GM12878 (cell line): ENCODE measurements around the gene AGBL3. TPM values are rescaled to one million over a fixed set of nuclear protein-coding genes. Genes with fewer than 3 reads are reported as not detected.

Source experiments
- ATAC-seq: fragments of 200-7000 bp; cut with Tn5 transposase; 3 replicates; pipeline ENCODE4 v1.9.1; 2020; ENCODE audit warnings: mild to moderate bottlenecking, moderate library complexity
- Bru-seq: library from RNA; stranded (reverse); fragments of 400-500 nt; gene quantifications from one replicate; lab custom pipeline; 2021; lab: Mats Ljungman, UMichigan
- BruChase-seq, 2 experiments: library from RNA; stranded (reverse); fragments of 400-500 nt; gene quantifications; one replicate each; lab custom pipeline; 2021; lab: Mats Ljungman, UMichigan
- BruUV-seq: library from RNA; stranded (reverse); fragments of 400-500 nt; replicated peaks from 2 replicates; lab custom pipeline; 2021; lab: Mats Ljungman, UMichigan
- CTCF ChIA-PET: fragments of 300-600 bp; sonication (Branson Sonifier 250); formaldehyde crosslinking; extraction: SDS; loops from one replicate; lab custom pipeline; 2021; ENCODE audit warnings: inconsistent platforms; lab: Yijun Ruan, JAX
- POLR2A ChIA-PET: fragments of 350-600 bp; formaldehyde crosslinking; extraction: SDS; loops from one replicate; lab custom pipeline; 2021; ENCODE audit warnings: inconsistent platforms; lab: Charles Lee
- RAD21 ChIA-PET: fragments of 300-600 bp; sonication (Branson Sonifier 250); formaldehyde crosslinking; loops from one replicate; lab custom pipeline; 2023; ENCODE audit warnings: antibody characterized with exemption; ENCODE audit not compliant: unreplicated experiment; lab: Charles Lee
- SMC1A ChIA-PET: fragments of 300-600 bp; sonication (Branson Sonifier 250); formaldehyde crosslinking; loops from one replicate; lab custom pipeline; 2023; ENCODE audit not compliant: unreplicated experiment, uncharacterized antibody; lab: Charles Lee
- DNase-seq: peaks from one replicate; pipeline ENCODE4 v3.0.0-alpha.2; 2011; ENCODE audit warnings: low read depth, low spot score
- FAIRE-seq: peaks from 3 replicates; lab custom pipeline; 2011; peaks lifted over from hg19 to GRCh38; lab: Jason Lieb, UNC
- H2AFZ ChIP-seq: 2 replicates; pipeline ENCODE4 v1.6.0; 2011; ENCODE audit warnings: low read depth, low read length, control low read depth; ENCODE audit not compliant: control insufficient read depth
- H3K27ac ChIP-seq: 2 replicates; pipeline ENCODE4 v1.5.1; 2011; ENCODE audit warnings: control low read depth; ENCODE audit not compliant: control insufficient read depth, insufficient read depth
- H3K27me3 ChIP-seq, 2 experiments: replicated peaks in 1 of 2; 2 replicates each; pipeline versions ENCODE4 v1.6.0 to v1.6.1; 2011; ENCODE audit warnings: low read length in 1 of 2; ENCODE audit not compliant: control insufficient read depth in 2 of 2, insufficient read depth in 2 of 2
- H3K36me3 ChIP-seq, 2 experiments: 2 replicates each; pipeline ENCODE4 v1.5.1; 2011; ENCODE audit warnings: low read length in 1 of 2; ENCODE audit not compliant: control insufficient read depth in 2 of 2, insufficient read depth in 2 of 2
- H3K4me1 ChIP-seq: 2 replicates; pipeline ENCODE4 v1.6.1; 2011; ENCODE audit warnings: mild to moderate bottlenecking, low read length, moderate library complexity, mixed read lengths; ENCODE audit not compliant: control insufficient read depth, insufficient read depth
- H3K4me2 ChIP-seq: 2 replicates; pipeline ENCODE4 v1.6.0; 2011; ENCODE audit warnings: control low read depth; ENCODE audit not compliant: control insufficient read depth, insufficient read depth
- H3K4me3 ChIP-seq: fragments of 200-600 bp; sonication (generic); 2 replicates; pipeline ENCODE4 v1.5.1; 2016
- H3K79me2 ChIP-seq: 2 replicates; pipeline ENCODE4 v1.6.0; 2011; ENCODE audit warnings: low read length; ENCODE audit not compliant: control insufficient read depth, insufficient read depth
- H3K9ac ChIP-seq: 2 replicates; pipeline ENCODE4 v1.8.0; 2011; ENCODE audit warnings: low read length, control low read depth, mixed read lengths; ENCODE audit not compliant: control insufficient read depth, insufficient read depth
- H3K9me3 ChIP-seq: replicated peaks from 3 replicates; pipeline ENCODE4 v1.5.1; 2011; ENCODE audit warnings: mild to moderate bottlenecking, low read length; ENCODE audit not compliant: control insufficient read depth, insufficient read depth
- H4K20me1 ChIP-seq: 2 replicates; pipeline ENCODE4 v1.6.0; 2011; ENCODE audit not compliant: control insufficient read depth, insufficient read depth
- CREB1 ChIP-seq: IDR thresholded peaks from 2 replicates; pipeline ENCODE4 v1.6.1; 2012; ENCODE audit warnings: low read depth, mild to moderate bottlenecking, inconsistent platforms
- DPF2 ChIP-seq: fragments of 450-650 bp; IDR thresholded peaks from 2 replicates; pipeline ENCODE4 v1.6.1; 2017; ENCODE audit warnings: mild to moderate bottlenecking
- E2F8 ChIP-seq: fragments of 450-650 bp; IDR thresholded peaks from 2 replicates; pipeline ENCODE4 v1.6.1; 2018; ENCODE audit warnings: mild to moderate bottlenecking, low read depth, moderate library complexity; ENCODE audit not compliant: partially characterized antibody
- GABPA ChIP-seq: IDR thresholded peaks from 2 replicates; pipeline ENCODE4 v1.6.1; 2014; ENCODE audit warnings: antibody characterized with exemption, low read depth, mild to moderate bottlenecking, inconsistent platforms
- IKZF1 ChIP-seq: fragments of 450-650 bp; conservative IDR thresholded peaks from 2 replicates; pipeline ENCODE4 v1.6.1; 2017; ENCODE audit warnings: antibody characterized with exemption, mild to moderate bottlenecking
- IKZF2 ChIP-seq, 2 experiments: fragments of 450-650 bp; IDR thresholded peaks; 2 replicates each; pipeline ENCODE4 v1.6.1; 2017; ENCODE audit warnings: mild to moderate bottlenecking in 2 of 2, moderate library complexity in 2 of 2
- IRF5 ChIP-seq: fragments of 450-650 bp; IDR thresholded peaks from 2 replicates; pipeline ENCODE4 v1.6.1; 2017; ENCODE audit warnings: borderline replicate concordance
- KDM1A ChIP-seq: fragments of 200-600 bp; sonication (generic); IDR thresholded peaks from 2 replicates; pipeline ENCODE4 v1.6.1; 2016; ENCODE audit warnings: borderline replicate concordance
- NRF1 ChIP-seq: conservative IDR thresholded peaks from 2 replicates; pipeline ENCODE4 v1.6.1; 2011; ENCODE audit warnings: mild to moderate bottlenecking, low read depth, low read length, improper control_type of control experiment
- RAD51 ChIP-seq: fragments of 450-650 bp; IDR thresholded peaks from 2 replicates; pipeline ENCODE4 v1.6.1; 2016; ENCODE audit warnings: moderate library complexity, mild to moderate bottlenecking, inconsistent platforms
- RFX5 ChIP-seq: IDR thresholded peaks from 2 replicates; pipeline ENCODE4 v1.6.1; 2011; ENCODE audit warnings: low read depth, low read length, improper control_type of control experiment
- SMARCA5 ChIP-seq: fragments of 450-650 bp; IDR thresholded peaks from 2 replicates; pipeline ENCODE4 v1.6.1; 2017; ENCODE audit warnings: mild to moderate bottlenecking
- SRF ChIP-seq, 2 experiments: IDR thresholded peaks; 2 replicates each; pipeline ENCODE4 v1.6.1; 2011; ENCODE audit warnings: low read depth in 2 of 2, low read length in 2 of 2, mild to moderate bottlenecking in 1 of 2, moderate library complexity in 1 of 2
- ZBED1 ChIP-seq: IDR thresholded peaks from 2 replicates; pipeline ENCODE4 v1.6.1; 2016; ENCODE audit warnings: borderline replicate concordance
- WGBS: methylation state at CpG from one replicate; pipeline ENCODE4 v1.1.6; 2016; ENCODE audit warnings: low lambda C conversion rate; ENCODE audit not compliant: insufficient replicate concordance, insufficient coverage; ENCODE audit errors: missing lambda C conversion rate; 5-methylcytosine and 5-hydroxymethylcytosine counted together
- in situ Hi-C: fragments of 300-500 bp; cut with MboI; formaldehyde crosslinking; loops from 9 replicates; pipeline ENCODE4 v1.14.3; 2018; ENCODE audit warnings: mixed read lengths
- intact Hi-C: fragments of 100-400 bp; cut with micrococcal nuclease; formaldehyde crosslinking; loops from one replicate; pipeline ENCODE4 v1.14.2; 2022; ENCODE audit not compliant: unreplicated experiment
- long read RNA-seq, 2 experiments: library from polyadenylated mRNA; unstranded; transcript quantifications; one replicate each; pipeline ENCODE4 v2.0.0, GENCODE V29; 2019 to 2020
- polyA minus RNA-seq, 3 experiments: library from RNA; depleted of rRNA, polyadenylated mRNA; stranded (reverse); fragments of >200 nt; gene quantifications; 2 replicates each; pipeline ENCODE4 v1.2.3, GENCODE V29; 2011
- polyA plus RNA-seq, 11 experiments: library from polyadenylated mRNA; depleted of rRNA in 4 of 11; unstranded in 6 of 11; stranded (reverse) in 5 of 11; fragments of >200 nt; fragmentation: Nextera tagmentation in 4 of 11; fragmentation: Illumina TruSeq in 1 of 11; extraction: Ambion mirVana in 4 of 11; extraction: Trizol in 1 of 11; gene quantifications; 1 replicate in 1 of 11; 2 replicates in 10 of 11; pipeline versions ENCODE4 v1.2.1 to v1.2.3, GENCODE V29; 2011 to 2016; ENCODE audit warnings: inconsistent platforms in 2 of 11, missing spikeins in 2 of 11, low read depth in 1 of 11
- total RNA-seq, 4 experiments: library from RNA; depleted of rRNA in 3 of 4; stranded (reverse); fragments of >200 nt in 3 of 4; fragmentation: Illumina TruSeq in 1 of 4; extraction: Trizol in 1 of 4; gene quantifications; 2 replicates each; pipeline versions ENCODE4 v1.2.1 to v1.2.3, GENCODE V29; 2013 to 2021

Gene AGBL3
- total RNA-seq (2013; cell fraction: nucleolus; rRNA removed), result 52.9 and 65.3 TPM in 2 replicates
- total RNA-seq (2014; rRNA removed), result 3.2 and 3.5 TPM in 2 replicates
- total RNA-seq (2014; rRNA removed; fragmentation: Illumina TruSeq; extraction: Trizol), result 2.9 and 3.8 TPM in 2 replicates
- 2.3 and 4.2 TPM in 2 replicates for total RNA-seq (2021)
- 1.1 TPM for polyA plus RNA-seq (2011; ENCODE audit: low read depth)
- 12.4 and 24.0 TPM in 2 replicates for polyA plus RNA-seq (2011; rRNA removed)
- 3.3 and 4.4 TPM in 2 replicates for polyA plus RNA-seq (2011; cell fraction: cytosol; rRNA removed)
- polyA plus RNA-seq (2011; cell fraction: nucleus; rRNA removed), result 8.8 and 9.8 TPM in 2 replicates
- polyA plus RNA-seq (2012), result 2.6 and 2.8 TPM in 2 replicates
- 3.7 TPM in 2 replicates for polyA plus RNA-seq (2014; fragmentation: Illumina TruSeq; extraction: Trizol)
- polyA plus RNA-seq (2014; fragmentation: Nextera tagmentation; extraction: Ambion mirVana), result 1 to 10 TPM in 1 of 2 experiments, under 1 TPM in 1; 0.82 to 1.4 TPM
- polyA plus RNA-seq (2014; rRNA removed), result 1.8 and 2.4 TPM in 2 replicates
- polyA plus RNA-seq (2016; fragmentation: Nextera tagmentation; extraction: Ambion mirVana), result 1 to 10 TPM; 7.4 to 8.3 TPM
- polyA minus RNA-seq (2011; rRNA and poly(A)+ RNA removed), result 6.6 and 7.2 TPM in 2 replicates
- polyA minus RNA-seq (2011; cell fraction: cytosol; rRNA and poly(A)+ RNA removed), result 0.52 and 0.80 TPM in 2 replicates
- polyA minus RNA-seq (2011; cell fraction: nucleus; rRNA and poly(A)+ RNA removed), result 12.5 and 22.0 TPM in 2 replicates
- percentile 70 among the genes with signal in this experiment for Bru-seq, nascent RNA
- BruChase-seq, experiment 1, labeled RNA remaining after a 6-hour chase, result percentile 57 among the genes with signal in this experiment
- percentile 63 among the genes with signal in this experiment for BruChase-seq, experiment 2, labeled RNA remaining after a 2-hour chase
- long read RNA-seq, experiment 1, partial matches to known transcripts, result 1 of 9 reads
- long read RNA-seq, experiment 1, other reads (novel, unspliced or antisense), result 7 of 9 reads
- long read RNA-seq, experiment 2, partial matches to known transcripts, result 21 of 72 reads
- long read RNA-seq, experiment 2, other reads (novel, unspliced or antisense), result 46 of 72 reads

GRCh38 chr7:134986363-134987251 is at the start of gene AGBL3:
Gene AGBL3, plus strand, starts transcription at chr7:134986508. Its CDS starts 1,426 bp downstream, at chr7:134987934.
- WGBS, result 1% methylated on average over 70 of the region's 70 CpGs
- Histone ChIP-seq H4K20me1 (no peaks in the 10 kb centered on the region), H3K4me3 (peak within 1 kb of the TSS; percentile 85), H2AFZ (peak within 1 kb of the TSS; percentile 98), H3K79me2 (peaks cover 53% of the 10 kb centered on the region), H3K9me3 (no peaks in the 10 kb centered on the region), H3K36me3 (no peaks in the 10 kb centered on the region), H3K4me1 (peaks cover 11% of the 10 kb centered on the region), H3K27me3 (no peaks in the 10 kb centered on the region), H3K9ac (peak within 1 kb of the TSS; percentile 99), H3K27ac (peak within 1 kb of the TSS; percentile 97), H3K4me2 (peak within 1 kb of the TSS; percentile 91)
- in situ Hi-C loops (loop anchor here (25.0 kb wide), 1 partner anchor 976 kb away; no protein-coding TSS in a partner anchor), intact Hi-C loops (loop anchor here (1.0 to 2.0 kb wide), 2 partner anchors 9 to 184 kb away; partner anchors contain the start of gene CYREN)
- BruUV-seq, result no TSS peak
- DNase-seq, result peak; percentile 84
- SMC1A ChIA-PET, result interaction anchor here (0.6 to 15.4 kb wide), 28 partner anchors 10 to 259 kb away, joined by 3 to 293 read pairs (median 4); partner anchors contain the start of genes CYREN and TMEM140
- ATAC-seq, result peak; percentile 85
- CTCF ChIA-PET, result interaction anchor here (0.6 to 12.7 kb wide), 33 partner anchors 10 to 554 kb away, joined by 3 to 157 read pairs (median 5); partner anchors contain the start of genes CYREN, TMEM140 and WDR91
- POLR2A ChIA-PET, result interaction anchor here (0.6 to 8.3 kb wide), 12 partner anchors 9 to 224 kb away, joined by 3 to 121 read pairs (median 10); partner anchors contain the start of genes CYREN, TMEM140 and WDR91
- no peak for FAIRE-seq
- RAD21 ChIA-PET, result interaction anchor here (0.7 to 9.0 kb wide), 25 partner anchors 10 to 354 kb away, joined by 3 to 154 read pairs (median 6); partner anchors contain the start of genes CYREN, TMEM140 and WDR91
- TF ChIP-seq DPF2, result peak; percentile 75; the same call in 1 of the 2 replicates
- no peak for TF ChIP-seq RAD51
- TF ChIP-seq SMARCA5, result peak; percentile 92
- TF ChIP-seq ZBED1, result no peak
- peak; percentile 95 for TF ChIP-seq IKZF1
- 0 out of 2 replicates have a peak, but pooled peaks have one; percentile 3 for TF ChIP-seq NRF1
- TF ChIP-seq RFX5, result peak; percentile 75; the same call in 1 of the 2 replicates
- TF ChIP-seq SRF (IDR thresholded peaks at IDR 0.05; ENCODE audit: low read depth in 2 of 2, low read length in 2 of 2), result 0 out of 4 replicates have a peak, but pooled peaks of 1 of the 2 experiments have one; percentile 26
- no peak for TF ChIP-seq E2F8
- peak; percentile 66 for TF ChIP-seq CREB1
- TF ChIP-seq GABPA, result no peak
- no peak for TF ChIP-seq KDM1A
- peak; percentile 82 to 84 for TF ChIP-seq IKZF2 (IDR thresholded peaks at IDR 0.05)
- TF ChIP-seq IRF5, result peak; percentile 67; the same call in 1 of the 2 replicates
